GM12878 (cell line): ENCODE data around the gene TNRC6B. TPM values are rescaled to one million over a fixed set of nuclear protein-coding genes. Genes with fewer than 3 reads are reported as not detected.

Experiments
- ATAC-seq: fragments of 200-7000 bp; cut with Tn5 transposase; 3 replicates; pipeline ENCODE4 v1.9.1; 2020; ENCODE audit warnings: mild to moderate bottlenecking, moderate library complexity
- BruUV-seq: library from RNA; stranded (reverse); fragments of 400-500 nt; replicated peaks from 2 replicates; lab custom pipeline; 2021; lab: Mats Ljungman, UMichigan
- CTCF ChIA-PET: fragments of 300-600 bp; sonication (Branson Sonifier 250); formaldehyde crosslinking; extraction: SDS; loops from one replicate; lab custom pipeline; 2021; ENCODE audit warnings: inconsistent platforms; lab: Yijun Ruan, JAX
- POLR2A ChIA-PET: fragments of 350-600 bp; formaldehyde crosslinking; extraction: SDS; loops from one replicate; lab custom pipeline; 2021; ENCODE audit warnings: inconsistent platforms; lab: Charles Lee
- RAD21 ChIA-PET: fragments of 300-600 bp; sonication (Branson Sonifier 250); formaldehyde crosslinking; loops from one replicate; lab custom pipeline; 2023; ENCODE audit warnings: antibody characterized with exemption; ENCODE audit not compliant: unreplicated experiment; lab: Charles Lee
- SMC1A ChIA-PET: fragments of 300-600 bp; sonication (Branson Sonifier 250); formaldehyde crosslinking; loops from one replicate; lab custom pipeline; 2023; ENCODE audit not compliant: unreplicated experiment, uncharacterized antibody; lab: Charles Lee
- DNase-seq: peaks from one replicate; pipeline ENCODE4 v3.0.0-alpha.2; 2011; ENCODE audit warnings: low read depth, low spot score
- FAIRE-seq: peaks from 3 replicates; lab custom pipeline; 2011; peaks lifted over from hg19 to GRCh38; lab: Jason Lieb, UNC
- H2AFZ ChIP-seq: 2 replicates; pipeline ENCODE4 v1.6.0; 2011; ENCODE audit warnings: low read depth, low read length, control low read depth; ENCODE audit not compliant: control insufficient read depth
- H3K27ac ChIP-seq: 2 replicates; pipeline ENCODE4 v1.5.1; 2011; ENCODE audit warnings: control low read depth; ENCODE audit not compliant: control insufficient read depth, insufficient read depth
- H3K27me3 ChIP-seq, 2 experiments: replicated peaks in 1 of 2; 2 replicates each; pipeline versions ENCODE4 v1.6.0 to v1.6.1; 2011; ENCODE audit warnings: low read length in 1 of 2; ENCODE audit not compliant: control insufficient read depth in 2 of 2, insufficient read depth in 2 of 2
- H3K36me3 ChIP-seq, 2 experiments: 2 replicates each; pipeline ENCODE4 v1.5.1; 2011; ENCODE audit warnings: low read length in 1 of 2; ENCODE audit not compliant: control insufficient read depth in 2 of 2, insufficient read depth in 2 of 2
- H3K4me1 ChIP-seq: 2 replicates; pipeline ENCODE4 v1.6.1; 2011; ENCODE audit warnings: mild to moderate bottlenecking, low read length, moderate library complexity, mixed read lengths; ENCODE audit not compliant: control insufficient read depth, insufficient read depth
- H3K4me2 ChIP-seq: 2 replicates; pipeline ENCODE4 v1.6.0; 2011; ENCODE audit warnings: control low read depth; ENCODE audit not compliant: control insufficient read depth, insufficient read depth
- H3K4me3 ChIP-seq: fragments of 200-600 bp; sonication (generic); 2 replicates; pipeline ENCODE4 v1.5.1; 2016
- H3K79me2 ChIP-seq: 2 replicates; pipeline ENCODE4 v1.6.0; 2011; ENCODE audit warnings: low read length; ENCODE audit not compliant: control insufficient read depth, insufficient read depth
- H3K9ac ChIP-seq: 2 replicates; pipeline ENCODE4 v1.8.0; 2011; ENCODE audit warnings: low read length, control low read depth, mixed read lengths; ENCODE audit not compliant: control insufficient read depth, insufficient read depth
- H3K9me3 ChIP-seq: replicated peaks from 3 replicates; pipeline ENCODE4 v1.5.1; 2011; ENCODE audit warnings: mild to moderate bottlenecking, low read length; ENCODE audit not compliant: control insufficient read depth, insufficient read depth
- H4K20me1 ChIP-seq: 2 replicates; pipeline ENCODE4 v1.6.0; 2011; ENCODE audit not compliant: control insufficient read depth, insufficient read depth
- BRCA1 ChIP-seq: IDR thresholded peaks from 2 replicates; pipeline ENCODE4 v1.6.1; 2011; ENCODE audit warnings: low read depth, low read length, improper control_type of control experiment
- CTCF ChIP-seq, 3 experiments: IDR thresholded peaks in 2 of 3; conservative IDR thresholded peaks in 1 of 3; 2 replicates each; pipeline ENCODE4 v1.5.1; 2011; ENCODE audit warnings: low read depth in 3 of 3, low read length in 3 of 3, mild to moderate bottlenecking in 3 of 3, control low read depth in 2 of 3, moderate library complexity in 2 of 3, inconsistent platforms in 1 of 3, mixed read lengths in 1 of 3; ENCODE audit not compliant: control insufficient read depth in 2 of 3, insufficient read depth in 1 of 3; ENCODE audit errors: extremely low read depth in 1 of 3
- FOS ChIP-seq: IDR thresholded peaks from 3 replicates; pipeline ENCODE4 v1.6.1; 2011; ENCODE audit warnings: borderline replicate concordance; ENCODE audit not compliant: insufficient read length; ENCODE audit errors: extremely low read depth
- HSF1 ChIP-seq: fragments of 150-350 bp; IDR thresholded peaks from 2 replicates; pipeline ENCODE4 v1.6.1; 2014; ENCODE audit warnings: mild to moderate bottlenecking, low read depth, low read length
- IKZF1 ChIP-seq: fragments of 450-650 bp; conservative IDR thresholded peaks from 2 replicates; pipeline ENCODE4 v1.6.1; 2017; ENCODE audit warnings: antibody characterized with exemption, mild to moderate bottlenecking
- MTA3 ChIP-seq: IDR thresholded peaks from 2 replicates; pipeline ENCODE4 v1.6.1; 2012; ENCODE audit warnings: low read length, inconsistent platforms, borderline replicate concordance
- MYC ChIP-seq: IDR thresholded peaks from 2 replicates; pipeline ENCODE4 v1.6.1; 2011; ENCODE audit warnings: mild to moderate bottlenecking, low read length, moderate library complexity, inconsistent platforms; ENCODE audit not compliant: insufficient read depth, insufficient replicate concordance, insufficient read length, severe bottlenecking
- NR2C1 ChIP-seq: fragments of 450-650 bp; IDR thresholded peaks from 2 replicates; pipeline ENCODE4 v1.6.1; 2017; ENCODE audit warnings: antibody characterized with exemption, mild to moderate bottlenecking, moderate library complexity
- POLR2A ChIP-seq: IDR thresholded peaks from 2 replicates; pipeline ENCODE4 v1.6.1; 2011; ENCODE audit warnings: low read depth, mild to moderate bottlenecking, low read length
- REST ChIP-seq: IDR thresholded peaks from 2 replicates; pipeline ENCODE4 v1.6.1; 2012; ENCODE audit warnings: mild to moderate bottlenecking, low read depth, low read length
- RUNX3 ChIP-seq: IDR thresholded peaks from 2 replicates; pipeline ENCODE4 v1.6.1; 2012; ENCODE audit warnings: low read length, inconsistent platforms
- SMARCA5 ChIP-seq: fragments of 450-650 bp; IDR thresholded peaks from 2 replicates; pipeline ENCODE4 v1.6.1; 2017; ENCODE audit warnings: mild to moderate bottlenecking
- SREBF1 ChIP-seq: IDR thresholded peaks from 2 replicates; pipeline ENCODE4 v1.6.1; 2012; ENCODE audit warnings: mild to moderate bottlenecking, low read length
- TCF7 ChIP-seq: IDR thresholded peaks from 2 replicates; pipeline ENCODE4 v1.6.1; 2014; ENCODE audit warnings: antibody characterized with exemption, borderline replicate concordance
- WRNIP1 ChIP-seq: IDR thresholded peaks from 2 replicates; pipeline ENCODE4 v1.6.1; 2011; ENCODE audit warnings: low read depth, low read length, improper control_type of control experiment, borderline replicate concordance
- ZNF274 ChIP-seq: IDR thresholded peaks from one replicate; pipeline ENCODE4 v1.8.0; 2011; ENCODE audit not compliant: insufficient read length, insufficient read depth
- WGBS: methylation state at CpG from one replicate; pipeline ENCODE4 v1.1.6; 2016; ENCODE audit warnings: low lambda C conversion rate; ENCODE audit not compliant: insufficient replicate concordance, insufficient coverage; ENCODE audit errors: missing lambda C conversion rate; 5-methylcytosine and 5-hydroxymethylcytosine counted together
- in situ Hi-C: fragments of 300-500 bp; cut with MboI; formaldehyde crosslinking; loops from 9 replicates; pipeline ENCODE4 v1.14.3; 2018; ENCODE audit warnings: mixed read lengths
- intact Hi-C: fragments of 100-400 bp; cut with micrococcal nuclease; formaldehyde crosslinking; loops from one replicate; pipeline ENCODE4 v1.14.2; 2022; ENCODE audit not compliant: unreplicated experiment
- polyA plus RNA-seq, 11 experiments: library from polyadenylated mRNA; depleted of rRNA in 4 of 11; unstranded in 6 of 11; stranded (reverse) in 5 of 11; fragments of >200 nt; fragmentation: Nextera tagmentation in 4 of 11; fragmentation: Illumina TruSeq in 1 of 11; extraction: Ambion mirVana in 4 of 11; extraction: Trizol in 1 of 11; gene quantifications; 1 replicate in 1 of 11; 2 replicates in 10 of 11; pipeline versions ENCODE4 v1.2.1 to v1.2.3, GENCODE V29; 2011 to 2016; ENCODE audit warnings: inconsistent platforms in 2 of 11, missing spikeins in 2 of 11, low read depth in 1 of 11
- total RNA-seq, 4 experiments: library from RNA; depleted of rRNA in 3 of 4; stranded (reverse); fragments of >200 nt in 3 of 4; fragmentation: Illumina TruSeq in 1 of 4; extraction: Trizol in 1 of 4; gene quantifications; 2 replicates each; pipeline versions ENCODE4 v1.2.1 to v1.2.3, GENCODE V29; 2013 to 2021

TNRC6B gene
- total and polyA plus RNA-seq, 10 of the 15 experiments (the other 5 are each of a cell fraction or from before 2014, with no cell fraction given), result 3.6 to 32.8 (median 16.4) TPM

- no peak for DNase-seq
- no peak for FAIRE-seq
- Histone ChIP-seq H3K4me2 (no peak overlapping the region), H2AFZ (no peak overlapping the region), H3K27me3 (no peaks in the 10 kb centered on the region), H3K9ac (no peak overlapping the region), H3K4me1 (peaks cover 35% of the 10 kb centered on the region), H4K20me1 (no peaks in the 10 kb centered on the region), H3K4me3 (no peak overlapping the region), H3K27ac (no peak overlapping the region), H3K9me3 (no peaks in the 10 kb centered on the region), H3K36me3 (no peaks in the 10 kb centered on the region; a peak in 1 of 4 replicates), H3K79me2 (no peaks in the 10 kb centered on the region)
- ChIA-PET POLR2A (no interaction called here), CTCF (no interaction called here), RAD21 (no interaction called here), SMC1A (no interaction called here)
- intact Hi-C loops (no loop called here), in situ Hi-C loops (no loop called here)
- no TSS peak for BruUV-seq
- ATAC-seq, result no peak
- TF ChIP-seq BRCA1, result no peak
- no peak for TF ChIP-seq IKZF1
- no peak for TF ChIP-seq CTCF (IDR thresholded peaks at IDR 0.05 in 2 of 3, conservative IDR thresholded peaks at IDR 0.05 in 1 of 3; ENCODE audit: control insufficient read depth in 2 of 3, extremely low read depth in 1 of 3, insufficient read depth in 1 of 3, low read depth in 3 of 3, low read length in 3 of 3)
- TF ChIP-seq MTA3, result no peak
- TF ChIP-seq HSF1, result no peak
- TF ChIP-seq REST, result no peak
- no peak for TF ChIP-seq ZNF274
- no peak for TF ChIP-seq WRNIP1
- no peak for TF ChIP-seq SMARCA5
- no peak for TF ChIP-seq SREBF1
- no peak for TF ChIP-seq TCF7
- TF ChIP-seq NR2C1, result no peak
- TF ChIP-seq MYC, result no peak
- no peak for TF ChIP-seq POLR2A
- no peak for TF ChIP-seq FOS
- TF ChIP-seq RUNX3, result no peak
- WGBS, result 55% methylated on average over 9 of the region's 9 CpGs
Observed at GRCh38 chr22:40332319-40332781, 154.6 kb downstream of the TNRC6B start.
